Measurements from ENCODE around the gene ANKS1B.

Gene ANKS1B

GRCh38 chr12:98730412-98730811 lies 1254.3 kb downstream of the ANKS1B start:
- no peaks in the 10 kb centered on the region for H4K20me1 ChIP-seq (ENCODE audit: insufficient read depth, low read length)
- H2AFZ ChIP-seq (ENCODE audit: low read length), result no peak overlapping the region
- no peak overlapping the region for H3K9ac ChIP-seq (ENCODE audit: low read length)
- no peaks in the 10 kb centered on the region for H3K4me1 ChIP-seq (ENCODE audit: insufficient read depth, low read length, severe bottlenecking)
- TF ChIP-seq EZH2 (IDR thresholded peaks at IDR 0.05; ENCODE audit: borderline replicate concordance, low read length), result no peak
- no peak for TF ChIP-seq CTCF (IDR thresholded peaks at IDR 0.05; ENCODE audit: low read length)
- no peak overlapping the region for H3K27ac ChIP-seq (ENCODE audit: low read depth, low read length, poor library complexity, severe bottlenecking)
- H3K4me2 ChIP-seq (ENCODE audit: low read length), result no peak overlapping the region
- no peaks in the 10 kb centered on the region for H3K27me3 ChIP-seq (ENCODE audit: insufficient read depth, low read length)
- no peaks in the 10 kb centered on the region for H3K79me2 ChIP-seq (ENCODE audit: insufficient read depth, low read length)
- no peak overlapping the region for H3K4me3 ChIP-seq (ENCODE audit: low read depth, low read length, poor library complexity, severe bottlenecking)
- peaks cover 31% of the 10 kb centered on the region; the same call in 1 of the 2 replicates for H3K36me3 ChIP-seq (ENCODE audit: insufficient read depth, low read length)
- H3F3A ChIP-seq (ENCODE audit: insufficient read depth, low read length), result no peaks in the 10 kb centered on the region
- H3K9me3 ChIP-seq (ENCODE audit: low read length), result no peaks in the 10 kb centered on the region
- H3K9me2 ChIP-seq (ENCODE audit: low read depth, low read length), result no peaks in the 10 kb centered on the region

GRCh38 chr12:98727196-98727595 lies 1257.5 kb downstream of the ANKS1B start:
- Histone ChIP-seq H2AFZ (ENCODE audit: low read length) (no peak overlapping the region), H3K79me2 (ENCODE audit: insufficient read depth, low read length) (no peaks in the 10 kb centered on the region), H3F3A (ENCODE audit: insufficient read depth, low read length) (no peaks in the 10 kb centered on the region), H3K9me2 (ENCODE audit: low read depth, low read length) (no peaks in the 10 kb centered on the region), H3K4me2 (ENCODE audit: low read length) (no peak overlapping the region), H3K27ac (ENCODE audit: low read depth, low read length, poor library complexity, severe bottlenecking) (no peak overlapping the region), H3K36me3 (ENCODE audit: insufficient read depth, low read length) (peaks cover 45% of the 10 kb centered on the region), H3K9me3 (ENCODE audit: low read length) (no peaks in the 10 kb centered on the region), H3K4me1 (ENCODE audit: insufficient read depth, low read length, severe bottlenecking) (no peaks in the 10 kb centered on the region), H4K20me1 (ENCODE audit: insufficient read depth, low read length) (no peaks in the 10 kb centered on the region), H3K27me3 (ENCODE audit: insufficient read depth, low read length) (no peaks in the 10 kb centered on the region), H3K9ac (ENCODE audit: low read length) (no peak overlapping the region), H3K4me3 (ENCODE audit: low read depth, low read length, poor library complexity, severe bottlenecking) (no peak overlapping the region)
- TF ChIP-seq CTCF (IDR thresholded peaks at IDR 0.05; ENCODE audit: low read length) (no peak), EZH2 (IDR thresholded peaks at IDR 0.05; ENCODE audit: borderline replicate concordance, low read length) (no peak)

GRCh38 chr12:98725476-98726247 lies 1259.1 kb downstream of the ANKS1B start:
- Histone ChIP-seq H3K27me3 (ENCODE audit: insufficient read depth, low read length) (no peaks in the 10 kb centered on the region), H3K4me1 (ENCODE audit: insufficient read depth, low read length, severe bottlenecking) (no peaks in the 10 kb centered on the region), H3K36me3 (ENCODE audit: insufficient read depth, low read length) (peaks cover 40% of the 10 kb centered on the region), H3K27ac (ENCODE audit: low read depth, low read length, poor library complexity, severe bottlenecking) (no peak overlapping the region), H4K20me1 (ENCODE audit: insufficient read depth, low read length) (no peaks in the 10 kb centered on the region), H2AFZ (ENCODE audit: low read length) (no peak overlapping the region), H3K79me2 (ENCODE audit: insufficient read depth, low read length) (no peaks in the 10 kb centered on the region), H3F3A (ENCODE audit: insufficient read depth, low read length) (no peaks in the 10 kb centered on the region), H3K9me2 (ENCODE audit: low read depth, low read length) (no peaks in the 10 kb centered on the region), H3K4me3 (ENCODE audit: low read depth, low read length, poor library complexity, severe bottlenecking) (no peak overlapping the region), H3K9ac (ENCODE audit: low read length) (no peak overlapping the region), H3K9me3 (ENCODE audit: low read length) (no peaks in the 10 kb centered on the region), H3K4me2 (ENCODE audit: low read length) (no peak overlapping the region)
- TF ChIP-seq EZH2 (IDR thresholded peaks at IDR 0.05; ENCODE audit: borderline replicate concordance, low read length), result no peak
- peak; percentile 33 for TF ChIP-seq CTCF (IDR thresholded peaks at IDR 0.05; ENCODE audit: low read length)

Measured in OCI-LY1 (cell line).